ENCODE measurements around the gene KRTAP5-7. TPM values are rescaled to one million over a fixed set of nuclear protein-coding genes. Genes with fewer than 3 reads are reported as not detected.

KRTAP5-7 gene
- total RNA-seq, 1 donor from 2014 or later = not detected

DNA sequence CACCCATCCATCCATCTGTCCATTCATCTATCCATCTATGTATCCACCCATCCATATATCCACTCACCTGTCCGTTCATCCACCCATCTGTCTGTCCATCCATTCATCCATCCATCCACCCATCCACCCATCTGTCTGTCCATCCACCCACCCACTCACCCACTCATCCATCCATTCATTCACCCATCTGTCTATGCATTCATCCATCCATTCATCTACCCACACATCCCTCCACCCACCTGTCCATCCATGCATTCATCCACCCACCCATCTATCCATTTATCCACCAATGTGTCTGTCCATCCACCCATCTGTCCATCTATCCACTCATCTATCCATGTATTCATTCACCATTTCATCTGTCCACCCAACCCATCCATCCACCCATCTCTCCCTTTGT is 40.7 kb upstream of the KRTAP5-7 start:
- H3K4me3 Mint-ChIP-seq = no peak overlapping the region
- peaks cover 27% of the 10 kb centered on the region for H3K36me3 Mint-ChIP-seq
- no peak overlapping the region for H2AFZ ChIP-seq (replicated peaks)
- no peak overlapping the region for H3K4me3 ChIP-seq
- DNase-seq (ENCODE audit: low spot score) = no peak
- H3K27ac Mint-ChIP-seq = no peak overlapping the region
- H3K79me2 ChIP-seq (ENCODE audit: low read depth) = no peaks in the 10 kb centered on the region
- no peaks in the 10 kb centered on the region for H3K27me3 ChIP-seq
- H3K27me3 Mint-ChIP-seq (ENCODE audit: insufficient read depth, low read depth) = peaks cover 4% of the 10 kb centered on the region
- no peaks in the 10 kb centered on the region for H3K4me1 ChIP-seq
- no peak overlapping the region for H3K4me2 ChIP-seq
- H3K9me3 ChIP-seq (ENCODE audit: low read depth) = no peaks in the 10 kb centered on the region
- peaks cover 19% of the 10 kb centered on the region for H3K4me1 Mint-ChIP-seq
- H3K27ac ChIP-seq = no peak overlapping the region
- H3K9ac ChIP-seq = no peak overlapping the region
- no peaks in the 10 kb centered on the region for H3K9me3 Mint-ChIP-seq
- H3K36me3 ChIP-seq = no peaks in the 10 kb centered on the region
- H3F3A ChIP-seq (ENCODE audit: low read depth) = no peaks in the 10 kb centered on the region
- TF ChIP-seq, protein P1, sequence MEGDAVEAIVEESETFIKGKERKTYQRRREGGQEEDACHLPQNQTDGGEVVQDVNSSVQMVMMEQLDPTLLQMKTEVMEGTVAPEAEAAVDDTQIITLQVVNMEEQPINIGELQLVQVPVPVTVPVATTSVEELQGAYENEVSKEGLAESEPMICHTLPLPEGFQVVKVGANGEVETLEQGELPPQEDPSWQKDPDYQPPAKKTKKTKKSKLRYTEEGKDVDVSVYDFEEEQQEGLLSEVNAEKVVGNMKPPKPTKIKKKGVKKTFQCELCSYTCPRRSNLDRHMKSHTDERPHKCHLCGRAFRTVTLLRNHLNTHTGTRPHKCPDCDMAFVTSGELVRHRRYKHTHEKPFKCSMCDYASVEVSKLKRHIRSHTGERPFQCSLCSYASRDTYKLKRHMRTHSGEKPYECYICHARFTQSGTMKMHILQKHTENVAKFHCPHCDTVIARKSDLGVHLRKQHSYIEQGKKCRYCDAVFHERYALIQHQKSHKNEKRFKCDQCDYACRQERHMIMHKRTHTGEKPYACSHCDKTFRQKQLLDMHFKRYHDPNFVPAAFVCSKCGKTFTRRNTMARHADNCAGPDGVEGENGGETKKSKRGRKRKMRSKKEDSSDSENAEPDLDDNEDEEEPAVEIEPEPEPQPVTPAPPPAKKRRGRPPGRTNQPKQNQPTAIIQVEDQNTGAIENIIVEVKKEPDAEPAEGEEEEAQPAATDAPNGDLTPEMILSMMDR (IDR thresholded peaks at IDR 0.05) = no peak
- TF ChIP-seq EZH2phosphoT487 (IDR thresholded peaks at IDR 0.05) (no peak), EZH2 (IDR thresholded peaks at IDR 0.05) (no peak)
- H4K20me1 ChIP-seq (ENCODE audit: low read depth) = no peaks in the 10 kb centered on the region

DNA sequence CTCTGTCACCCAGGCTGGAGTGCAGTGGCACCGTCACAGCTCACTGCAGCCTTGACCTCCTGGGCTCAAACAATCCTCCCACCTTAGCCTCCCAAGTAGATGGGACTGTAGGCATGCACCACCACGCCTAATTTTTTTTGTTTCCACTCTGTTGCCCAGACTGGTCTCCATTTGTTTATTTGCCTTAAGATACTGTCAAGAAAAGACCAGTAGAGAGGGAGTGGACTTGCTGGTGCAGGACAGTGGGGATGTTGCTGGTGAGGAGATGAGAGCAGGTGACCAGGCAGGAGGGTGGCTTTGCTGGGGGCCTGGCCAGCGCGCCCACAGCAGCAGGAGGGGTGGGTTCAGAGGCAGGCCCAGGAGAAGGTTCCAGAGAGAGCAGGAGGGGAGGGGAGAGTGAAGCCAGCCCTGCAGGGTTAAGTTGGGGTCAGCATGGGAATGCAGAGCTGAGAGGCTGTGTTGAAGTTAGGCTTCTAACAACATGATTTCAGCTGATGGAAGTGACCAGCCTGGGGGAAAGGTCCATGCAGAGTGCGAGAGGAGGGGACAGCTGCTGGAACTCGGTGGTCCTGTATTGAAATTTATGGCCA is 38.3 kb upstream of the KRTAP5-7 start:
- Histone ChIP-seq H2AFZ (replicated peaks) (no peak overlapping the region), H3K9me3 (ENCODE audit: low read depth) (no peaks in the 10 kb centered on the region), H3K36me3 (no peaks in the 10 kb centered on the region), H3K4me3 (no peak overlapping the region), H4K20me1 (ENCODE audit: low read depth) (no peaks in the 10 kb centered on the region), H3K79me2 (ENCODE audit: low read depth) (no peaks in the 10 kb centered on the region), H3K4me2 (no peak overlapping the region), H3F3A (ENCODE audit: low read depth) (no peaks in the 10 kb centered on the region), H3K9ac (no peak overlapping the region), H3K27ac (no peak overlapping the region), H3K27me3 (no peaks in the 10 kb centered on the region), H3K4me1 (no peaks in the 10 kb centered on the region)
- no peak overlapping the region for H3K4me3 Mint-ChIP-seq
- TF ChIP-seq EZH2phosphoT487 (IDR thresholded peaks at IDR 0.05) (no peak), EZH2 (IDR thresholded peaks at IDR 0.05) (no peak)
- TF ChIP-seq, protein P1 (IDR thresholded peaks at IDR 0.05) = no peak
- peaks cover 28% of the 10 kb centered on the region for H3K36me3 Mint-ChIP-seq
- H3K9me3 Mint-ChIP-seq = no peaks in the 10 kb centered on the region
- no peak overlapping the region for H3K27ac Mint-ChIP-seq
- no peak for DNase-seq (ENCODE audit: low spot score)
- H3K4me1 Mint-ChIP-seq = peaks cover 19% of the 10 kb centered on the region
- peaks cover 4% of the 10 kb centered on the region for H3K27me3 Mint-ChIP-seq (ENCODE audit: insufficient read depth, low read depth)

DNA sequence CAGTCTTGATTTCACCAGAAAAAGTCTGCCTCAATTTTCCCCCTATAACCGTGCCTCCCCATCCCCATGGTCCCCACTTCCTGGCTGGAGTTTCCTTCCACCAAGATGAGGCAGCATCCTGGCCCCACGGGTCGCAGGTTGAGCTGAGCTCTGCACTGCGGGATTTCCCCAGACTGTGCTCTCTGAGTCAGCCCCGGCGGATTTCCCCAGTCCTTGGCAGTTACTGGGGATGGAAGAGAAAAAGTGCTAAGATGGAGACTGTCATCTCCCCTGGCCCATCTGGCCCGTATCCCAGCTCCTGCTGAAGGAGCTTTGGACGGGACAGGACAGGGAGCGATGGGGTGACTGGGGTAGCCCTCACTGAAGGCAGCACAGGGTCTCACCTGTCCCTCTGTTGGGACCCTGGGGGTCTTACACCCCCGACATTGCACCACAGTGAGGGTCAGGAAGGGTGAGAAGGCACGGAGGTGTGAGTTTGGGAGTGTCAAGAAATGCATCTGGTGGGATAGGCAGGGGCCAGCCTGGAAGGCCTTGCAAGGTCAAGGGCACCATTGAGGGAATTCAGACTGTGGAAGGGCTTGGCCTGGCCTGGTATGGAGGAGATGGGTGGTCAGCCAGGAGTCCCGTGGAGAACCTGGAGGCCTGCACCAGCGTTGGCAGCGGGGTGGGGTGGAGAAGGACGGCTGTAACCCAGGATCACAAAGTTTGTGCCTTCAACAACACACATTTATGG is 37.6 kb upstream of the KRTAP5-7 start:
- Histone ChIP-seq H3K4me1 (no peaks in the 10 kb centered on the region), H3K36me3 (no peaks in the 10 kb centered on the region), H3K4me3 (no peak overlapping the region), H3K9ac (no peak overlapping the region), H3K79me2 (ENCODE audit: low read depth) (no peaks in the 10 kb centered on the region), H3K27me3 (no peaks in the 10 kb centered on the region), H2AFZ (replicated peaks) (no peak overlapping the region), H3K9me3 (ENCODE audit: low read depth) (no peaks in the 10 kb centered on the region), H3K27ac (no peak overlapping the region), H4K20me1 (ENCODE audit: low read depth) (no peaks in the 10 kb centered on the region), H3K4me2 (no peak overlapping the region), H3F3A (ENCODE audit: low read depth) (no peaks in the 10 kb centered on the region)
- H3K9me3 Mint-ChIP-seq = no peaks in the 10 kb centered on the region
- H3K4me1 Mint-ChIP-seq = peaks cover 19% of the 10 kb centered on the region
- no peak for DNase-seq (ENCODE audit: low spot score)
- TF ChIP-seq EZH2phosphoT487 (IDR thresholded peaks at IDR 0.05) (no peak), EZH2 (IDR thresholded peaks at IDR 0.05) (no peak)
- TF ChIP-seq, protein P1 (IDR thresholded peaks at IDR 0.05) = no peak
- peak overlapping the region; percentile 85 for H3K27ac Mint-ChIP-seq
- peaks cover 25% of the 10 kb centered on the region for H3K36me3 Mint-ChIP-seq
- peaks cover 4% of the 10 kb centered on the region for H3K27me3 Mint-ChIP-seq (ENCODE audit: insufficient read depth, low read depth)
- no peak overlapping the region for H3K4me3 Mint-ChIP-seq
